Omental fat pad (tissue), 4 donors: ENCODE data around the gene PEX3. TPM values are rescaled to one million over a fixed set of nuclear protein-coding genes. Genes with fewer than 3 reads are reported as not detected.

Experiments used
- ATAC-seq: fragments of 150-250 bp; one replicate; pipeline ENCODE4 v1.9.1; 2016; ENCODE audit warnings: mild to moderate bottlenecking, moderate library complexity; ENCODE audit not compliant: low FRiP score
- DNase-seq: peaks from one replicate; pipeline ENCODE4 v3.0.0-alpha.2; 2019; ENCODE audit warnings: low spot score
- CTCF ChIP-seq, 3 donors: fragments of 450-650 bp; IDR thresholded peaks; one replicate each; pipeline ENCODE4 v1.5.1; 2016 to 2017; ENCODE audit warnings: antibody characterized with exemption in 3 of 3, mild to moderate bottlenecking in 3 of 3, moderate library complexity in 2 of 3
- total RNA-seq, 4 donors: library from RNA; depleted of rRNA; stranded (reverse); fragments of >200 nt; gene quantifications; one replicate each; pipeline ENCODE4 v1.1.0, GENCODE V29; 2016

Gene PEX3
- total RNA-seq, 4 donors from 2014 or later = 9.7 to 14.2 (median 11.9) TPM

- DNase-seq (no peak), ATAC-seq (no peak)
- no peak for TF ChIP-seq CTCF (IDR thresholded peaks at IDR 0.05)
Measured at GRCh38 chr6:143525356-143525755, 74.8 kb downstream of the PEX3 start.

- ATAC-seq = no peak
- DNase-seq = no peak
- TF ChIP-seq CTCF (IDR thresholded peaks at IDR 0.05) = no peak
Measured at GRCh38 chr6:143527677-143528076, 77.1 kb downstream of the PEX3 start.

GRCh38 chr6:143528164-143528811, 77.7 kb downstream of the PEX3 start:
- ATAC-seq = no peak
- DNase-seq = no peak
- TF ChIP-seq CTCF (IDR thresholded peaks at IDR 0.05) = no peak

GRCh38 chr6:143529095-143529494, 78.5 kb downstream of the PEX3 start:
- no peak for TF ChIP-seq CTCF (IDR thresholded peaks at IDR 0.05)
- no peak for ATAC-seq
- no peak for DNase-seq

- no peak for TF ChIP-seq CTCF (IDR thresholded peaks at IDR 0.05)
- ATAC-seq = no peak
- no peak for DNase-seq
Measured at GRCh38 chr6:143531720-143532499, 81.3 kb downstream of the PEX3 start.

- DNase-seq (no peak), ATAC-seq (no peak)
- no peak for TF ChIP-seq CTCF (IDR thresholded peaks at IDR 0.05)
Measured at GRCh38 chr6:143535189-143535614, 84.6 kb downstream of the PEX3 start.

GRCh38 chr6:143536461-143536865, 85.9 kb downstream of the PEX3 start:
- ATAC-seq (peak; percentile 63), DNase-seq (no peak)
- TF ChIP-seq CTCF (IDR thresholded peaks at IDR 0.05) = no peak
